ENCODE measurements around the gene KLHDC8B.

Gene KLHDC8B

DNA sequence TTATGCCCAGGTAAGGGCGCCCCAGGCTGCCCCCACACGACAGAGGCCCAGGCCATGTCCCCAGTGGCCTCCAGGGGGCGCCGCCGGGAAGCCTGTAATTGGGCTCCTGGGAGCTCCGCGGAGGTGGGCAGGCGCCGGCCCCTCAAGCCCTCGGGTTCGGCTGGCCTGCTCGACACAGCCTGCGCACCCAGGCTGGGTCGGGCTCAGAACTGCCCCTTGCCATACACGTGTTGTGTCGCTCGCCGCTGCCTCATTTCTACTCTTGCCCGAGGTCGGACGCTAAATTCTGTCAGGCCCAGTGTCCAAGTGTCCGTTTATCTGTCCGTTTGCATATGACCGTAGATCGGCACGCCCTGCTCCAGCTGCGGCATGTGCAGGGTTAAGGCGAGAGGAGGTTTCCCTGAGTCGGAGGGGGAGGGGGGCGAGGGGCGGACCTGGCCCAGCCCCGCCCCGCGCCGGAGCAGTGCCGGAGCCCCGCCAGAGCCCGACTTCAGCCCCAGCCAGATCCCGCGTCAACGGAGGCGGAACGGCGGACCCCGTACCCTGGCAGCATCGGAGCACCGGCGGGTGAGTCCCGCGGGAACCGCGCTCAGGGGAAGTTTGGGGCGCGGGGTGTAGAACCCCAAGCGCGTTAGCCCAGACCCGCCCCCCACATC lies at the start of gene KLHDC8B:
KLHDC8B (plus strand) TSS at position 480 of the 656 bp plus-strand sequence. CDS start 1,172 bp downstream, outside the sequence.
- peak; percentile 91 for DNase-seq

DNA sequence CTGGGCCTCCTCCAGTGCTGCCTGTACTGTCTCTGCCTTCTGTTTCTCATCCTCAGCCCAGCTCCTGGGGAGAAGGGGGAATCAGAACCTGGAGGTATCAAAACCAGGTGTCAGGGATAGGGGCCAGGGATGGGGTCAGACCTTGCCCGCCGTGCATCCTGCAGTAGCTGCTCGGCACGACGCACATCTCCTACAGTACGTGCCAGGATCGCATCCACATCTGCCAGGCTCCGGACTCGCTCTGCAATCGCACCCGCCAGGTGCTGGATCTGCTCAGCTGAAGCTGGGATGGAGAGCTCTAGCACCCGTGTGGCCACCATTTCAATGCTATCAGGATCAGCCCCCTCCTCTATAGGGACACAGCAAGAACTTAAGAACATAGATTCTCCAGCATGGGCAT lies 49.4 kb upstream of the KLHDC8B start:
- no peak for DNase-seq

DNA sequence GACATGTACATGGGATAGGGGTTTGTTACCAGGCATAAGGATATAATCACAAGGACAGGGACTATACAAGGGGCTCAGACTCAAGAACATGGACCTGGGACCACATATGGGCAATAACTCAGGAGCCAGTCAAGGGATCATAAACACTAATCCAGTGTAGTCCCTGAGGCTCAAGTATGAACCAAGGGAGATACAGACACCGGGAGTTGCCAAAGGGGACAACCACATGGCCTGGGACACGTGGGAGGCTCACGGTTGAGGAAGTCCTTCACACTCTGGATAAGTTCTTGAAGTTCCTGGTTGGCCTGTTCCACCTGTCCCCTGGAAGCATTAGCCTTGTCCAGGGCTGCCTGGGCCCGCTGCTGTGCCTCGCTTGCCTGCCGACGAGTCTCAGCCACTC lies 48.9 kb upstream of the KLHDC8B start:
- no peak for DNase-seq

DNA sequence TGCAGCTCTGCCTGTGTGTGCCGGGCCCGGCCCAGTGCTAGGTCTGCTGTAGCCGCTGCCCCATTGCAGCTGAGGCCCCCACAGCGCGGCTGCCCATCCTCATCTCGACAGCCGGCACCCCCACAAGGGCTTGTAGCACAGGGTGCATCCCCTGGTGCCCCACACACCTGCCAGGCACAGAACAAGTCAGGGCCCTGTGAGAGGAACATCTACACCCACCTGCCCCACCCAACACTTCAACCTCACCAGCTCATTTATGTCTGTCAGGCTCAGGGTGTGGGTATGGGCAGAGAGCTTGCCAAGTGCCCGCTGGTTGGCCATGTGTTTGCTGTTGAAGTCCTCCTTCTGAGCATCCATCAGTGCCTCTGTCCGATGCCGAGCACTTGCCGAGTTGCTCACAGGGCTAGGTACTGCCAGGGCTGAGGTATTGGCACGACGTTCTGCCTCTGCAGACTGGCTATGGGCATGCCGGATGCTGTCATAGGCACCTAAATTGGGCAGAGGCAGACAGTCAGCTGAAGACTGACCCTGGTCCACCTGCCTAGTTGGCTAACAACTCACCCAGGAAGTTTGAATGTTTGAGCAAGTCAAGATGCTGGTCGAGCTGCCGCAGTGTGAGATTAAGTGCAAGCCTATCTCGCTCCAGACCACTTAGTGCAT lies 48.4 kb upstream of the KLHDC8B start:
- no peak for DNase-seq

DNA sequence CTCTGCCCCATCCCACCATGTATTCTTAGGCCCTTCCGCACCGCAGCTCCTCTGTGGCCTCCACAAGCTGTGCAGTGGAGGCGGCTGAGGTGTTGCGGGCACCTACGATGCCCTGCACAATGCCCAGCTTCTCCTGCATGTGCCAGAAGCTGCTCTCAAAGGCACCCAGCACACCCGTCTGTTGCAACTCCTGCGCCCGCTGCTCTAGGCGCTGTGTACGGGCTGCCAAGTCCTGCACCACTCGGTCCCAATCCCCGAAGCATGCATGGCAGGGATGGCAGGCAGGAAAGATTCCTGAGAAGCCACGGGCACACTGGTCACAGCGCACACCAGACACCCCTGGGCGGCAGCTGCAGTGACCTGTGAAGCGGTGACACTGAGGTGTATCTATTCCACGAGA lies 47.7 kb upstream of the KLHDC8B start:
- no peak for DNase-seq

DNA sequence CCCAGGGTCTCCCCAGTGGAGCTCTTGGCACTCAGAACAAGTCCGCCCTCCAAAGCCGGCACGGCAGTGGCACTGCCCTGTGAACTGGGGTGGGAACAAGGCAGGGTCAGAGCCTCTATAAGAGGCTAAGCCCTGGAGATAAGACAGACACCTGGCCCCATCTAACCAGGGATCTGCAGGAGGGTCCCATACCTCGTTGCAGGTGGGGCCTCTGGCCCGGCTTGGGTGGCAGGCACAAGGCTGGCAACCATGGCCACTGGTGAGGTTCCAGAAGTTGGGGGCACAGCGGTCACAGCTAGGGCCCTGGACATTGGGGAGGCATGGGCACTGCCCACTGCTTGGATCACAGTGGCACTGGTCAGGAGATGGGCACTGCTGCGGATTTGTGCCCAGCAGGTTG lies 47.2 kb upstream of the KLHDC8B start:
- no peak for DNase-seq

DNA sequence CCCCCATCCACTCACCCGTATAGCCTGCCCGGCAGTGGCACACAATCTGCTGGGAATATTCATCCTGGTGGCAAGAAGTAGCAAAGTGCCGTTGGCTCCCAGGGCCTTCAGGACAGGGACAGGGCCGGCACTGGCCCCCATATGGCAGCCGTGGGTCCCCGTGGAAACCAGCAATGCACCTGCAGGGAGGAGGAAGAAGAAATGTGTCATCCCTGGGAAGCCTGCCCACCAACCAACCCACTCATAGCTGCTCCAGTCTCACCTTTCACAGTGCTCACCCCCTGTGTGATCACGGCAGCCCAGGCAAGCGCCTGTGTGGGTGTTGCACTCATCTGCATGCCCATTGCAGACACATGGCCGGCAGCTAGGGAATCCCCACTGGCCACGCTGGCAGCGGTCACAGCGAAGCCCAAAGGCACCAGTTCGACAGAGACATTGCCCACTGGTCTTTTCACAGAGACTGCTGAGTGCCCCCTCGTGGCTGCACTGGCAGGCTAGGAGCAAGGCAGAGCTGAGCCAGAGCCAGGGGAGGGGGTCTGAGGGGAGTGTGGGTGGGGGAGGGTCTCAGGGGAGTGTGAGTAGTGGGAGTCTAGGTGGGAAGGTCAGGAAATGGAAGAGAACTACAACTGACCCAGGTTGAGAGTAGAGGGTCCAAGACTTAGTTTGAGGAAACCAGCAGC lies 46.3 kb upstream of the KLHDC8B start:
- DNase-seq = no peak

DNA sequence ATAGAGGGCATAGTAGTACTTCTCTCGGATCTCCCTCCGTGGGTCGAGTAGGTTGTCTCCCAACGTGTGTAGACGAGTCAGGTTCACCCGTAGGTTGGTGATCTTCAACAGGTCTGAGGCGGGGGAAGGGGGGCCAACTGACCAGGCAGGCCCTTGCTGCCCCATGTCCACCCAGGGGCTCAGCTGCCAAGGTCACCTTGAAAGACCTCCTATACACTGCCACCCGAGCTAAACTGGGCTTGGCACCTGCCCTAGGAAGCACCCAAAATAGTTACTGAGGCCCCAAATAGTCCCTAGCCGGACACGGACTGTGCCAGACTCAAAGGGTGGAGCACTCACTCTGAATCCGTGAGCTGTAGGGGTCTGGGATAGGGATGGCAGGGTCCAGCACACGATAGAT lies 40.4 kb upstream of the KLHDC8B start:
- no peak for DNase-seq

DNA sequence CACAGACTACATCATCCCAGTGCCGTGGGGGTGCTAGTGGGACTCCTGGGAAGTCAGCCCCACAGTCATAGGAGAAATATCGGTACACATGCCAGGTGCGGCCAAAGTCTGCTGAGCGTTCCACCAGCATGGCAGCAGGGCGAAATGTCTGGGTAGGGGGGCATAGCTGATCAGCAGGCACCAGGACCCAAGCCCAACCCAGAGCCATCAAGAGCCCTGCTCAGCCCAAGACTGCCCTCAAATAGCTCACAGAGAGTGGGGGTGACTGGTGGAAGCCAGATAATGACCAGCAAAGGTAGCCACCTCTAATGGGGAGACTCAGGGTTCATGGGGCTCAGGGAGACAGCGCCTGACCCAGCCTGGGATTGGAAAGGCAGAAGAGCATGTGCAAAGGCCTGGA lies 39.8 kb upstream of the KLHDC8B start:
- DNase-seq = no peak

DNA sequence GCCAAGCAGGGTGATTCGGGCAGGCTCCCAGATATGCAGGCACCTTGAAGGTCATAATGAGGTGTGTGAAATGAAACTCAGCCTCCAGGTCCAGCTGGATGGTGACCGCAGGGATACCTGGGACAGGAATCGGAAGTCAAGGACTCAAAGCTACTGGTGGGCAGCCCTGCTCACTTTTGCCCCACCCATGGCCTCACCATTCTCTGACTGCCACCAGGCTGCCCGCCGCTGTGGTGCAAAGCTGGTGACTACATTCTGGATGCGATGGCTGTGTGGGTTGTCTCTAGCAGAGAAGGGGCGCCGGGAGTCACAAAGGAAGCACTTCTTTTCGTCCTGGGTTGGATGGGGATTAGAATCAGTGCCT lies 39.3 kb upstream of the KLHDC8B start:
- no peak for DNase-seq

DNA sequence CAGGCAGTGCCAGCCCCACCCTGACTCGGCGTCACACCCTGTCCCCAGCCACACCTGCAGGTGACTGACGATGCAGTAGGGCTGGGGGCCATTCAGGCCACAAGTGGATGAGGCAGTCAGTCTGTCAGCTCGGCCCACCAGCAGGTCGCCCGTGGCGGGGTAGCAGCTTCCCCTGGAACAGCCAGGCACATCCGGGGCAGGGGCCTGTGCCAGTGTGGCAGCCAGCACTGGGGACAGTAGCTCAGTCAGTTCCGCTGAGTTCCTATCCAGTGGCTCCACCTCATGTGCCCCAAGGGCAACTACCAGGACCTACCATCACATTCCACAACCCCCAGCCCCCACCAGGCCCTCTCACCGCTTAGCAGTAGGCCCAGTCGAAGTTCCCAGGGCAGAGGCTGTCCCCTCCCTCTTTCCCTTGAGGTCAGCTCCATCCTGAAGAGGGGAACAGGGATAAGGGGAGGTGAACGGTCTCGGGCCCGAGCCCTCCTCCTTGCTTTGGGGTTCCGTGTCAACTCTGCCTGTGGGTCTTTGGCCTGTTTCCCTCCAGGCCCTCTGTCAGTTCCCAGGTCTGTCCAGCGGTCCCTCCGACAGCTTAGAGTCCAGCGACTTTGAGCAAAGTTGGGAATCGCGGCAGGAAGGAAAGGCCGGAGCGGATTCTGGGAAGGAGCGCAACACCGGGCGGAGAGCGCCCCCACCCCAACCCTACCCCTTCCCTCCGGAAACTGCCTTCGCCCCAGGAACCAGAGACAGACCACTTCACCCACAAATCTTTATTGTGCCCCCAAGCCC lies 38.8 kb upstream of the KLHDC8B start, which contains the start of gene LAMB2:
LAMB2 (minus strand) TSS at position 614 of the 789 bp plus-strand sequence; CDS start at position 431, 183 bp downstream.
- DNase-seq = peak; percentile 84

DNA sequence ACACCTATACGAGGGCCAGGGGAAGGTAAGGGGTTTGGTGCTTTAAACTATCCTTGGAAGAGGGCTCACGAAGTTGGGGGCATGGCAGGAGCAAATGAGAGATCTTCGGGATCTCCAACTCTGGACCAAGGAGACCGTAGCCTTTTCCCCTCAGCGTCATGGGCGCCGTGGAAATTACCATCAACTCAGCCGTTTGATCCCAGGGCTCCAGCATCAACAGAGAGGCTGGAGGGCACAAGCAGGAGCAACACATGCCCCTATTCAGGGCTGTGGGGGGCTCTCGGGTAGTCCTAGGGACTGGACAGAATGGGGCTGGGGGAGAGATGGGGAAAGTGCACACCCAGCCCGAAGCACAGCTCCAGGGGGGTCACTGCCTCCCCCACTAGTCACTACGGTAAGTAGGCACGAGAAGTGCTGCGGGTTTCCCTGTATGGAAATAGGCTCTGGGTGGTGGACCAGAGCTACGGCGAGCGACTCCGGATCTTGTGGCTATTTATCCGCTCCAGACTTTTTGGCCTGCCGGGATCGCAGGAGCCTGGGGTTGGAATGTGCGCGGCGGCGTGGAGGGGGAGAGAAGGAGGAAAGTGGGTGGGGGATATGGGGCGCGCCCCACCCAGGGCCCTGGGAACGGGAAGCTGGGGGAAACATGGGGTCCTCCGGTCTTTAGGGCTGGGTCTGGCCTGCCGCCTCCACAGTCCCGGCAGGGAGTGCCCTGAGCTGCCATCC lies 38.0 kb upstream of the KLHDC8B start:
- peak; percentile 91 for DNase-seq

DNA sequence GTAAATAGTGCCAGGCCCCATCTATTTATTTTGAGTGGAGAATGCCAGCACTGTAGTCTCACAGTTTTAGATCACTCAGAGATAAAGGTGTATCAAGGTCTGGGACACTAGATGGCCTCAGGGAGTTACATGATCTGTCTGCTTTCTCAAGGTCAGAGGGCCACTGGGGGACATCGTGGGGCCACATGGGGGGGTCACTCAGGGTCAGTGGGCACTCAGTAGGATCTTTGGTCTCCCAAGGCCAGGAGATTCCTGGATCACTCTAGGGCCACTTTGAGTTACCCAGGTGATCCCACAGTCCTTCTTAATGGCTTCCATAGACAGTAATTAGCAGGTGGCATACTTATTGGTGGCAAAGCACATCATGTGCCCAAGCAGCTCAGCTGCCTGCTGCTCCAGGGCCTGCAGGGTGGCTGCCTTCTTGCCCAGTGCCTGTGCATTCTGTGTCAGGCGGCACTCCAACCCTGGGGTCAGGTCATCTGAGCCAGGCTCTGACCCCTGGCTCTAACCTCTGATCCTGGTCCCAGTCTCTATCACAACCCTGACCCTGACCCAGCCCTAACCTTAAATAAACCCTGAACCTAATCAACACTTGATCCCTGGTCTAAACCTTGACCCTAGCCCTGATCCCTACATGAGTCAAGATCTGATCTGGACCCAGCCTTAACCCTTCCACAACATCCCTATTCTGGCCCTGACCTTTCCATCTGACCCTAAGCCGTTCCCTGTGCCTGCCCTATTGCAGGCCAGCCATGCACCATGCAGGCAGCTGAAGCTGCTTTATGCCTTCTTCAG lies 36.7 kb upstream of the KLHDC8B start:
- no peak for DNase-seq

DNA sequence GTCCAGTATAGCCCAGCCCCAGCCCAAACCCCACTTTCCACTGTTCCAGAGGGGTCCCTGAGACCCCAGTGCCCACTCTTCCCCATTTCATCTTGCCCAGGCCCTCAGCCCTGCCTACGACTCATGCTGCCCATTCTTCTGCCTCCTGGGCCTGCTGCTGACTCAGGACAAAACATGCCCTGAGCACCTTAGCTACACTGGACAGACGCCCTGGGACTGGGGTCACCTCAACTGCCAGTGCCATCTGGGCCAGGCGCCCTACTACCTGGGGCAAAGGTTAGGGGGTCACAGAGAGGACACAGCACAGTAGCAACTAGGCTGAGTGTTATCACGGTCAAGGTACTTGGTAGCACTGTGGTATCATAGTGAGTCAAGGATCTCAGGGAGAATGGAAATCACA lies 35.9 kb upstream of the KLHDC8B start:
- no peak for DNase-seq

DNA sequence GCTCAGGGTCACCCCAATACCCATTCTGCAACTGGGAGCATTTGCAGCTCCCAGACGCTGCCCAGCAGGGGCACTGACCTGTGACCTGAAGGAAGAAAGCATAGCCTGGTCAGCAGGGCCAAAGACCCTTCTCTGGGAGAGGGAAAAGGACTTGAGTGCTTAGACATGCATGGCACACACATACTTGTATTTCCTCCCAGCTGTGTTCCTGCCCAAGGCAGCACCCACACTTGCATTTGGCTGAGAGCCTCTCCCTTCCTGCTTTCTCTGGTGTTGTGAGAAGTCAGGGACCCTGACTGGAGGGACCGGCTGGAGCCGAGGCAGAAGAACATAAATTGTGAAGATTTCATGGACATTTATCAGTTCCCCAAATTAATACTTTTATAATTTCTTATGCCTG lies 31.3 kb upstream of the KLHDC8B start:
- DNase-seq = no peak

DNA sequence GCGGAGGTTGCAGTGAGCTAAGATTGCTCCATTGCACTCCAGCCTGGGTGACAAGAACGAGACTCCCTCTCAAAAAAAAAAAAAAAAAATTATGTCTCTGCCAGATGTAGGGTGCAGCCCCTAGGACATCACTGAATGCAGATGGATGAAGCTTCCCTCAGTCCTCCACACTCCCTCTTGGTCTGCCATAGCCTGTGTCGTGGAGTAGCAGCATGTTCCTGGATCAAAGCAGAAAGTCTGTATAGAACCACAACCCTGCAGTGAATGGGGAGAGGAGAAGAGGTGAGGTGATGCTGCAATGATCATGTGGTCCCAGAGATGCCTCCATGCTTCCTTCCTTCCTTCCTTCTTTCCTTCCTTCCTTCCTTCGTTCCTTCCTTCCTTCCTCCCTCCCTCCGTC lies 23.2 kb upstream of the KLHDC8B start:
- no peak for DNase-seq

DNA sequence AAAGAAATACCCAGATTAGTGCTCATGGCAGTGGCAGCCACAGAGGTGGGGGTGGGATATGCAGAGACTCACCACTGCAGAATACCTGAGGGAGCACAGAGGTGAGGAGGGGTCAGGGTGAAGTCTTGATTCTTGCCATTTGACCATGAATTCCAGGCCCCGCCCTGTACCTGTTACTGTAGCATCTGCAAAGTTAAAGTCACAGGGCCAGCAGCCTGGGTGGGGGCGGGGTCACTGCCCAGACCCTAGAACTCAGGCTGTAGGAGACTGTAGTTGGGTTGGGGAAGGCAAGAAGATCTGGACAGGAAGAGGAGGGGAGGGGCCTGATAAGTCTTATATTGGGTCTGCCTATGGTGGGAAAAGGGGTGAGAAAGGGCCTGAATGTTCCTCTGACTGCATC lies 19.8 kb upstream of the KLHDC8B start:
- DNase-seq = no peak

DNA sequence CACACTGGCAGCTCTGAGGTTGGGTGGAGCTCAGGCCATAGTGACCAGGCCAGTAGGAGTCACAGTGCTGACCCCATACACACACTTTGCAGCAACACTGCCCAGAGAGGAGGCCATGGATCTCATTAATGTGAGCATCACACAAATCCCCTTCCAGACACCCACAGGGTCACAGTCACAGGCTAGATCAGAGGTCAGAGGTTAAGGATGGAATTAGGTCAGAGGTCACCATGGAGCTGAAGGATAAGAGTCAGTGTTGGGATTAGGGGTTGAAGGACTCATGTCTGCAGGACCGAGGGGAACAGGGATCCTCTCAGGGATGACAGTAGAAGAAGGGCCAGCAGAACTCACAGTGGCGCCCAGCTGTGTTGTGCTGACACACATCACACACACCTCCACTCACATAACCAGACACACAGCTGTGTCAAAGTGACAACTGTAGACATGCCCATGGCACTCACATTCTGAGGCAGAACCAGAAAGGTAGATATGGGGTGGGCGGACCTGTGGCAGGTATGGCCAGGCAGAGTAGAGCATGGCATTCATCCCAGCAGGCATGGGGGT lies 18.0 kb upstream of the KLHDC8B start:
- DNase-seq = no peak

DNA sequence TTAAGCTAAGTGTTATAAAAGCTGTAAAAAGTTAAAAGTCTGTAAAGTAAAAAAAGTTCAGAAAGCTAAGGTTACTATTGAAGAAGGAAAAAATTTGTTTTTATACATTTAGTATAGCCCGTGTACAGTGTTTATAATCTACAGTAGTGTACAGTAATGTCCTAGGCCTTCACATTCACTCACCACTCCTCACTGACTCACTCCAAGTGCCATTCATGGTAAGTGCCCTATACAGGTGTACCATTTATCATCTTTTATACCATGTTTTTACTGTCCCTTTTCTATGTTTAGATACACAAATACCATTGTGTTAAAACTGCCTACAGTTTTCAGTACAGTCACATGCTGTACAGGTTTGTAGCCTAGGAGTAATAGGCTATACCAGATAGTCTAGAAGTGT lies 14.1 kb upstream of the KLHDC8B start:
- DNase-seq = no peak

DNA sequence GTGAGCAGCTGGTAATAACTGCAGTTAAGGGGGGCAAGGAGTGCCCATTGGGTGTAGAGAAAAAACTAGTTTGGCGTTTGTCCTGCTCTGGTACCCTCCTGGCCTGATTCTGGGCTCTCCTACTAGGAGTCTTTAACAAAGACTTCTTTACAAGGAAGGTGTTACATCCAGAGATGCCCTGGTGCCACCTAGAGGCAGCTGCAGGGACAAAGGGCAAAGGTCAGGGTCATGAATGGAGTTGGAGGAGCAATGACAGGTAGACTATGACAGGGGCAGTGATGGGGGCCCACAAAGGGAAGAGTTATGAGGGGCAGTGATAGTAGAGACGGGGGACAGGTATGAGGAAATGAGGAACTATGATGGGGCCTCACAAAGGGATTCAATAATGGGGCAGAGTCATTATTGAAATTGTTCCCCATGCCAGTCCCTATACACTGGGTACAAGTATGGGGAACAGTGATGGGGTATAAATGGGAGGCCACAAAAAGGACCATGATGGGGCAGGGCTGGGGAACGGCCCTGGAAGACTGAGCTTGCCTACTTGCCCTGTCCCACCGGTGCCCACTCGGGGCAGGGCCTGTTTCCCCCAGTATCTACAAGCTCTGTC lies 13.2 kb upstream of the KLHDC8B start:
- DNase-seq = no peak

DNA sequence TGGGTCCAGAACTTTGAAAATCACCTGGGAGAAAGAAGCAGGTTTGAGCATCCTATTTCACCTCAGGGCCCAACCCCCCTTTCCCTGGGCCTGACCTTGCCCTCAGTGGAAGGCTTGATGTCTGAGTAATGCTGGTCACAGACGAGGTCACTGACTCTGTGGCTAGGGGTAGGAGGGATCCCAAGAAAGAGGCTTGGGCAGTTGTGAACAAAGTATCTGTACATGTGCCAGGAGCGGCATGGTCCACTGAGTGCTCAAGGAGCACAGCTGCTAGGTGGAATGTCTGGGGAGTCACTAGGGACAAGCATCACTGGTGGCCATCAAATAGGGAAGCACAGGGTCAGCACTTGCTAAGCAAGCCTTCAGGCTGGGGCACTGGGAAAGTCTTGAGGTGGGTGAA lies 12.6 kb upstream of the KLHDC8B start:
- peak; percentile 25 for DNase-seq
